ENCODE data around the gene ATP1A2.
A peak's percentile ranks its signal among the peaks of the same experiment; 100 is the strongest.

ATP1A2 gene

DNA sequence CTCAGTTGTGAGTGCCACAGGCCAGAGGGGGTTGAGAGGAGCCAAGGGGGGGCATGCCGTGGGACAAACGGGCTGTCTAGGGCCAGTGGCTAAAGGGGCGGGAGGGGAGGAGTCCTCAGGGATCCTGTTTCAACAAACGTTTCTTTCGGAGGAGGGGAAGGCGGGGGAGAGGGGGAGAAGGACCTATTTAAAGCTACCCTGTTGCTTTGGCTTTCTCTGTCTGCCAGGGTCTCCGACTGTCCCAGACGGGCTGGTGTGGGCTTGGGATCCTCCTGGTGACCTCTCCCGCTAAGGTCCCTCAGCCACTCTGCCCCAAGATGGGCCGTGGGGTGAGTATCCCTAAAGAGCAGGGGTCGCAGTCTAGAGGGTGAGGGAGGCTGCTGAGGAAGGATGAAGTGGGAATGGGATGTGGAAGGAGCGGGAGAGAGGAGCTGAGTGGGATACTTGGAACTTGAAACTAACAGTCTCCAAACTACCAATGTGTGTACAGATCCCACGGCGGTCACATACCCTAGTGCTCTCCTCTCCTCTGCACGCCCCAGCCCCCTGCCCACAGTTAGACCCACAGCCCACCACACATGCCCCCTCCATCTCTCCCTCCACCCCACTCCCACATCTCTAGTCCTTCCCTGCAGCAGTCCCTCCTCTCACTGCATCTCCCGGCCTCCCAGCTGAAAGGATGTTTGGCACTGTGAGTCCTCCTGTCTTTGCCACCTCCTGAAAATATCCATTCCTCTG lies at the start of gene ATP1A2:
TSS of gene ATP1A2 (plus strand) at position 215 of the 738 bp plus-strand sequence. CDS start at position 318, 103 bp downstream.
- TF ChIP-seq, protein P1, sequence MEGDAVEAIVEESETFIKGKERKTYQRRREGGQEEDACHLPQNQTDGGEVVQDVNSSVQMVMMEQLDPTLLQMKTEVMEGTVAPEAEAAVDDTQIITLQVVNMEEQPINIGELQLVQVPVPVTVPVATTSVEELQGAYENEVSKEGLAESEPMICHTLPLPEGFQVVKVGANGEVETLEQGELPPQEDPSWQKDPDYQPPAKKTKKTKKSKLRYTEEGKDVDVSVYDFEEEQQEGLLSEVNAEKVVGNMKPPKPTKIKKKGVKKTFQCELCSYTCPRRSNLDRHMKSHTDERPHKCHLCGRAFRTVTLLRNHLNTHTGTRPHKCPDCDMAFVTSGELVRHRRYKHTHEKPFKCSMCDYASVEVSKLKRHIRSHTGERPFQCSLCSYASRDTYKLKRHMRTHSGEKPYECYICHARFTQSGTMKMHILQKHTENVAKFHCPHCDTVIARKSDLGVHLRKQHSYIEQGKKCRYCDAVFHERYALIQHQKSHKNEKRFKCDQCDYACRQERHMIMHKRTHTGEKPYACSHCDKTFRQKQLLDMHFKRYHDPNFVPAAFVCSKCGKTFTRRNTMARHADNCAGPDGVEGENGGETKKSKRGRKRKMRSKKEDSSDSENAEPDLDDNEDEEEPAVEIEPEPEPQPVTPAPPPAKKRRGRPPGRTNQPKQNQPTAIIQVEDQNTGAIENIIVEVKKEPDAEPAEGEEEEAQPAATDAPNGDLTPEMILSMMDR (IDR thresholded peaks at IDR 0.05; ENCODE audit: insufficient read depth, low read depth, low read length, missing control alignments) = no peak
- no peak for DNase-seq (ENCODE audit: low read depth)
- H3K4me3 ChIP-seq (ENCODE audit: low read length) = no peak within 1 kb of the TSS

DNA sequence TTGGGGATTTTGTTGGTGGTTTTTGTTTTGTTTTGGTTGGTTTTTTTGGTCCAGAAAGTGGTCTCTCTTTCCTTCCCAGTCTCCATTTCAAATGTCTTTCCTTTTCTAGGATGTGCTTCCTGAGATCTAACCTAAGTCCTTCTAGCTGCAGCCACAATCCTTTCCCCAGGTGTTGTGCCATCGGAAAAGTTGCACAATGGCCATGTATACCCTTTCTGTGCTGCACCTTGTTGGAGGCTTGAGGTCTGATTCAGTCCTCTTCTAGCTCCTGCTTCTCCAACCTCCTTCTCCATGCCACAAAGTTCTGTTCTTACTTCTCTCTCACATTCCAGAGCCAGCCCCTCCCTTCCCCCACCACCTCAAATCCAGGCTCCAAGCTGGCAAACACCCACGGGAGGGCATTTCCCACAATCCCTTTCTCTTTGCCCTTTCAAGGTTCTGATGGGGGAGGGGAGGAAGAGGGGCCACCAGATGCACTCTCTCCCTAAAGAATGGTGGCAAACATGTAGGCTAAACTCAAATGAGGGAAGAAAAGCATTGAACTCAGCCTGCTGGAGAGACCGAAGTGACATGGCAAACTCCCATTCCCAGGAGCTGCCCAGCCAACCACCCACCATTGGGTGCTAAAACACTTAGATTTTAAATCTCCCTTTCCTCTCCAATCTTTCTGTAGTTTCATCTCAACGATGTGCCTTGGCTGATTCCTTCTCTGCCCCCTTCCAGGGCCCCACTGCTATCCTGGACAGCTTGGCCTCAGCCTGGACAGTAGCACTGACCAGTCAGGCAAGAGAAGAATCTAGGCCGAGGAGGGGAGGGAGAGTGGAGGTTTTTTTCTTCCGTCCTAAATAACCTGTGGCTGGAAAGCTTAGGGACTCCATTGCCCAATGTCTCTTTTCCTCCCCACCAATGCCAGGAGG lies 48.5 kb upstream of the ATP1A2 start:
- DNase-seq (ENCODE audit: low read depth) = no peak
- H3K4me3 ChIP-seq (ENCODE audit: low read length) = no peak overlapping the region
- TF ChIP-seq, protein P1 (IDR thresholded peaks at IDR 0.05; ENCODE audit: insufficient read depth, low read depth, low read length, missing control alignments) = no peak

DNA sequence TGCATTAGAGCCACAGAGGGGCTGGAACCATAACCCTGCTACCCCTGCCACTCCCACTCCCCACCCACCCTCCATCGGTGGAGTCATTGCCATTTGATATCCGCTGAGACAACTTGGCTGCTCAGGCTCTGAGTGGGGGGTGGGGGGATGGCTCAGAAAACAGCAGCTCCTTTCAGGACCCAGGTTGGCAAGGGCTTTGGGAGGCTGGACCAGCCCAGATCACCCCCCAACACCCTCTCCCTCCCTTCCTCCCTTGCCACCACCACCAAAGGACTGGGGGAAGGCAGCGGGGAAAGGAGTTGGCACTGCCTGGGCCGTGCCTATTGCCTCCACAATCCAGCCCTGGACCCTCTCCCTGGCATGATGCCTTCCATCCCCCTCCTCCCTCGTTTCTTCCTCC lies 47.3 kb upstream of the ATP1A2 start:
- DNase-seq (ENCODE audit: low read depth) = no peak
- TF ChIP-seq, protein P1 (IDR thresholded peaks at IDR 0.05; ENCODE audit: insufficient read depth, low read depth, low read length, missing control alignments) = no peak
- H3K4me3 ChIP-seq (ENCODE audit: low read length) = no peak overlapping the region

DNA sequence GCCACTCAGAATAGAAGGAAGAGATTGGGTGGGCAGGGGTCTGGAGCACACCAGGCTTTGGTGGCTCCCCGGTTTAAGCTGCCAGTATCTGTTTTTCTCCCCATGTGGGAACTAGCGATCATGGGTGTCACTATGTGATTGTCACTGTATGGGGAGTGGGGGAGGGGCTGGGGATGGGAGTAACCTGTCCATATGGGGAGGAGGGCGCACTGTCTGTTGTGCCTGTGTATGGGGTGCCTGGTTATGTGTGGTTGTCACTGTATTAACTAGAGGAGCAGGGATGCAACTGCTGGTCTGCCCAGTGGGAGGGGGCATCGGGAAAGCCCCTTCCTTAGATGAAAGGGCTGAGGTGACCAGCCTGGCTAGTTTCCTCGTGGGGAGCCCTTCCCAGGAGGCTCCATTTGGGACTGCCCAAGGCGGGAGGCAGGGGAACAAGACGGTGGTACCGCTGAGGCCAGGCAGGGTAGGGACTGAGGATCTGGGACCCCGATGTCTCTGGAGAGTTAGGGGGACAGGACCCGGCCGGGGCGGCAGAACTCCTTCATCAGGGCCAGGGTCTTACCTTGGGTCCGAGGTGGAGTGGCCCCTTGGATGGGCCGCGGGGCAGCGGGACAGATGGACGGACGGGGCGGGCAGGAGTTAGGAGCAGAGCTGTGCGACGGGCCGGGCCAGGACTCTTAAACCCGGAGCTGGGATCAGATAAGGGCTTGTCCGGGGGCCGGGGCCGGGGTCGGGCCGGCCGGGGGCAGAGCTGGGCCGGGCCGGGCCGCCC lies 45.9 kb upstream of the ATP1A2 start, which contains the start of gene KCNJ10:
TSS of gene KCNJ10 (minus strand) at position 701 of the 772 bp plus-strand sequence. CDS start 27,628 bp downstream, outside the sequence.
- DNase-seq (ENCODE audit: low read depth) = no peak
- H3K4me3 ChIP-seq (ENCODE audit: low read length) = peak within 1 kb of the TSS; percentile 27
- TF ChIP-seq, protein P1 (IDR thresholded peaks at IDR 0.05; ENCODE audit: insufficient read depth, low read depth, low read length, missing control alignments) = no peak

DNA sequence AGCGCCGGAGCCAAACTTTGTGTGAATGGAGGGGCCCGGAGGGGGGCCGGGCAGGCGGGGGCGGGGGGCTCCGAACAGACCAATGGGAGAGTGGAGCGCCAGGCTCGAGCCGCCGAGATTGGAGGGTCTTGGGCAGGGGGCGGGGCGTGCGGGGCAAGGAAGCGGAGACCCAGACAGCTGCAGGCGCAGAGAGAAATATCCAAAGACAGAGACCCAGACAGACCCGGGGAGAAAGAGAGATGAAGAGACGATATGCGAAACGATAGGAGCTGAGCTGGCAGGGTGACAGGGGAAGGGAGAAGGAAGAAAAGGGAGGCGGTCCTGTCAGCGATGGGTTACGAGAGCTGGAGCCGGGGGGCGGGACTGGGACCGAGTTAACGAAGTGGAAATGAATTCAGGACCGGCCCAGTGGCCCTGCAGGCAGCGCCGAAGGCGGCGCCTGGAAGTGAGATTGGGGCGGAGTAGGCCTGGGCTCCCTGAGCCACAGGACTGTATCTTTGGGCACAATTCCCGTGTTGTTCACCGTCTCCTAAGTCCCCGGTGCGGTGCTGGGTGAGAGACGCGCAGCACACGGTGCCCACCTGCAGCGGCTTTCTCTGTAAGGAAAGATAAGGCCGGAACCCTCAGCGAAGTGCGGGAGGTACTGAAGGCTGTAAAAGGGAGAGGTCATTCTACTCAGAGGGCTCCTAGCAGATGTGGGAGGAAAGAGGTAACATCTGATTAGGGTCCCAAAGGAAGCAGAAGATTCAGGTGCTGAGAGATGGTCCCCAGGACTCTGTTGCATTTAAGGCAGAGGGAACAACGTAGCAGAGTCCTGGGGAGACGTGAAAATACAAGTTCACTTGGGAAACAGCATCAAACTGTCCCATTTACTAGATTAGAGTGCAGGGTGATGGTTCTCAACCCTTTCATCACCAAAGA lies 45.1 kb upstream of the ATP1A2 start:
- H3K4me3 ChIP-seq (ENCODE audit: low read length) = peak overlapping the region; percentile 27
- TF ChIP-seq, protein P1 (IDR thresholded peaks at IDR 0.05; ENCODE audit: insufficient read depth, low read depth, low read length, missing control alignments) = no peak
- peak; percentile 50 for DNase-seq (ENCODE audit: low read depth)
